Activated CD4-positive, alpha-beta T cell treated with anti-CD3 and anti-CD28 coated beads, Interleukin-2, amount 50 U/mL, for 16 hours (primary cell): ENCODE measurements around the gene UBE2E2.

Experiments
- DNase-seq: peaks from one replicate; pipeline ENCODE4 v3.0.0-alpha.2; 2020

The UBE2E2 gene

GRCh38 chr3:23198801-23199200 lies 4.3 kb upstream of the UBE2E2 start:
- DNase-seq, result no peak

DNA sequence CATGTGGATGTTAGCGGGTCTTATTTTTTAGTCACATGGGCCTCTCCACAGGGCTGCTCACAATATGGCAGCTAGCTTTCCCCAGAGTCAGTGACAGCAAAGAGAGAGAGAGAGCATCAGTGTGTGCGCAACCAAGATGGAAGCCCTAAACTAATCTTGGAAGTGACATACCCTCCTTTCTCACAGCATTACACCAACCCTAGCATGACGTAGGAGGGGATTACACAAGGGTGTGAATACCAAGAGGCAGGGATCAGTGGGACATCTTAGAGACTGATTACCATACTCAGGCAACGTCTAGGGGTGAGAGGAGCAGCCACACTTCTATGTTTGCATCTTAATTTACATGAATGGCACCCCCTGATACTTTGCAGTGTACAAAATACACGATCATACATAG lies 3.5 kb upstream of the UBE2E2 start:
- DNase-seq, result no peak

DNA sequence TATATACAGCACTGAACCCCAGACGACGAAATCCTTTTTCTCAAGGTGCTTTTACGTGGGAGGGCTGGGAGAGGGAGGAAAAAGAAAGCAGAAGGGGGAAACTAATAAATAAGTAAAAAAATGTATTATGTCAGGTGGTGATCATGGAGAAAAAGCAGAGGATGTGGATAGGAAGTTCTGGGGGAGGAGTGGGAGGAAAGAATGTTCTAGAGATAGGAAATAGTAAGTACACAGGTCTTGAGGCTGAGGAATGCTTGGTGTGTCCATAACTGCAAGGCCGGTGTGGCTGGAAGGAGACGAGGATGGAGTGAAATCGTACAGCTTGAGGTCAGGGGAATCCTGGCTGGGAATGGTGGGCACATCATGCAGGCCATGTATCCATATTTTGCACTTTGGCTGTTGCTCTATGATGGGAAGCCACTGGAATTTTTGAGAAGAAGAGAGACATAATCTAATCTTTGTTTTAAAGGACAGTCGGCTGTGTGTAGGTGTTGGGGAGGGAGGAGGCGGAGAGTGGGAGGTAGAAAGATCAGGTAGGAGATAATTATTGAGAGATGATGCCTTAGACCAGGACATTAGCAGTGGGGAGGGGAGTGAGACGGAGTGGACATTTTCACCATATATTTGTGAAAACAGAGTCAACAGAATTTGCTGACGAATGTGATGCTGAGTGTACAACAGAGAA lies 1.8 kb upstream of the UBE2E2 start:
- no peak for DNase-seq

DNA sequence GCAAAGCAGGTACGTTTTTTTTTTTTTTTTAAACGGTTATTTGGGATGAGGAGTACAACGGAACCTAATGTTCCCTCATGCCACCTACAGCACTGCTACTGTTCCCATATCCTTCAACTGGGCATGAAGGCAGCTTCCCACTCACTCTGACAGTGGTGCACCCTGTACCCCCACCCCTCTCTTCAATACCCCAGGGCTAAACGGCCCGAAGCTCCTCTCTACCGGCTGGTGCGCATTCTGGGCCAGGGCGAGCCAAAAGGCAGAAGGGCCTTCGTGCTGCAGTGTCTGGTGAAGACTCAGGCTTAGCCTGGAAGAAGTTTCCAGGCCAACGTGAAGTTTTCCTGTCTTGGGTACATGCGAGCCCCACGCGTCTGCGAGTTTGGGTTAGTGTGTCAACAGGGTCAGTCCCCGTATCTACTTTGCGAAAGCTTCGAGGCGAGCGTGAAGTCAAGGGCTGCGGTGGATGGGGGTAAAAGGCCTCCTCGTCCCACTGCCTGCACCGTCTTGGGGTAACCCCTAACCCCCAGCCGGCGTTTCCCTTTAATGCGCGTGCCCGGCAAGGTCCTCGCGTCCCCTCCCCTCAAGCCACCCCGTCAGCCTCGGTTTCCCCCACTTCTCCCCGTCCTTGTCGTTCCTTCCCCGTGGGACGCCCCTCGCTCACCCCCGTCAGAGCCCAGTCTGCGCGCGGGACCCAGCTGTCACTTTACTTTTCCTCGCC lies 765 bp upstream of the UBE2E2 start:
- DNase-seq, result no peak

DNA sequence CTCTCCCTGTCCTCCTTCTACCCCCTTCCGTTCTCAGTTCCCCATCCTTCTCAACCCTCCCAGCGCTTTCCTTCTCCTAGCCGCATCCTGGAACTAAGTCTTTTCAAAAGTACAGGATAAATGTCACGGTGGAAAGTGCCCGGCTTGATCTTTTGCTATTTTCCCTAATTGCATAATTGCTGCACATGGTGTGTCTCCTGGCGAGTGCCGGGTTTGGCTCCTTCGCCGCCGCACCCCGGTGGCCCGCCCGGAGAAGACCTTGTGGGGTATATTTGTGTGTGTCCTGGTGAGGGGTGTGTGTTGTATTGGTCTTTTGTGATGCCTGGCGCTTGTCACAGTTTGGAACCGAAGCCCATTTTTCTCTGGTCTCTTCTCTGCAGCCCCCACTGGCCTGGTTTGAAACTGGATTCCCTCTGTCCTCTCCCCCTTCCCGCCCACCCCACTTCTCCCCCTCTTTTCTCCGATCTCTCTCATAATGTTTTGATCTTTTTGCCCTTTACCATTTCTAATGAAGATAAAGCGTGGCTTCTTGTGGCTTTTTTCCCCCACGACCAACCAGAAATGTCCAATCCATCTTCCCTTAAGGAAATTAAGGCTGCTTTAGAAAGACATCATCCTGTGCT lies 692 bp downstream of the UBE2E2 start:
- no peak for DNase-seq

GRCh38 chr3:23206366-23206765 lies 3.2 kb downstream of the UBE2E2 start:
- DNase-seq, result no peak

GRCh38 chr3:23209103-23209502 lies 6.0 kb downstream of the UBE2E2 start:
- DNase-seq, result no peak

DNA sequence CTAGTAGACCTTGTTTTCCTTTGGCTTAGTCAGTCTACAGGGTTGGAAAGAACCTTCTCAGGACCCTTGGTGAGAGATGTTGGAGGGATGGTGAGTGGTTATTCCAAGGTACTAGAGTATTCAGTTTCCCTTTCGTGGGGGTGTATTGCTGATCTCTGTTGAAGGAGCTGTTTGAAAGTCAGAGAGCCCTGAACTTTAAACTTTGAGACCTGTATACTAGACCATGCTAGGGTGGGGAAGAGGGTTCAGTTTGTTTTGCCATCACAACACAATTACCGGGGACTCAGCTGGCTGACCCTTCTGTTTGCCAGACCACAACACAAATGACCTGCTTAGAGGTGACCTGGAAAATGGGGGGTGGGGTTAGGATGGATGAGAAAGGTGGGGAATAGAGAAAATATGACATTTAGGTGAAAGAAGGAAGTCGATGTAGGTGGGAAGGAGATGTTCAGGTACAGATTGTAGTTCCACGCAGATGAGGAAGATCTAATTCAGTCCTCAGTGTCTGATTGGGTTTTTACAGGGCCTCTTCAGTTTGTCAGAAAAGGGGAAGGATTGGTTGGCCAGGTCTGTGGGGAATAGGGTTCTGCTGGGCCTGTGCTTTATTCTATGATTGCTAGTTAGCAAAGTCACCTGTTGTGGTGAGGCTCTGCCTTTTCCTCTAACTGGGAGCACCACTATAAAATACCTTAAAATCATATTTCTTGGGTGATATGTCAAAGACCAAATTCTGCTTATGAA lies 6.8 kb downstream of the UBE2E2 start:
- no peak for DNase-seq

DNA sequence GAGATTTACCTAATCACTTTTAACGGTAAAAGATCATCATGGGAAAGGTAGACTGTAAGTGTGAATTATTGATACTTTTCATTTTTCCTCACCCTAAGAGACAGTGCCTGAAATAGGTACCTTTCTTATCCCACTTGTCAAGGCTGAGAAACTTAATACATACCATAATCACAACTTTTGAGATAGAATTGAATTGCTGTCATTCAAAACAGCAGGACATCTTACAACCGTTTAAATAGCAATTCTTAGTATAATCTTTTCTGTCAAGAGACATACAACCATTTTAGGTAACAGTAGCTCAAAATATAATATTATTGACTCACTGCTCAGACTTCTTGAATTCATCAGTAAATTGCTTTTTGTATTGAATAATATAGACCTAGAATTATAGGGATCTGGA lies 10.7 kb downstream of the UBE2E2 start:
- DNase-seq, result no peak

GRCh38 chr3:23217872-23218554 lies 14.9 kb downstream of the UBE2E2 start:
- DNase-seq, result no peak

GRCh38 chr3:23219117-23219516 lies 16.0 kb downstream of the UBE2E2 start:
- no peak for DNase-seq

DNA sequence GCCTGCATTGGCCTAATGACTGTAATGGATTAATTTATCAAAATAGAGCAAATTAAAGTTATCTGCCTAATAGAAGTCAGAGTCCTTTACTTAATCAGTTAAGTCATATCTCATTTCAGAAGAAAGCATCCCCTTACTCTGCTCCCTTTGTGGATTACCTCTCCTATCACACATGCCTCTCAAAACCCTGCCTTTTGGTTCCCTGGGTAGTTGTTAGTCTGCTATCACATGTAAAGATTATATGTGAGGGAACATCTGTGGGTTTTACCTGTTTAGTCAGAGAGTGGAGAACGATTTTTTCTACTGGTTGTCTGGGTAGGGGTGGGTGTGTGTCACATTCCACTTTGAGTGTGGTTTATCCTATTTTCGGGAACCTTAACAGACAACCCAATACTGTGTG lies 16.4 kb downstream of the UBE2E2 start:
- no peak for DNase-seq

DNA sequence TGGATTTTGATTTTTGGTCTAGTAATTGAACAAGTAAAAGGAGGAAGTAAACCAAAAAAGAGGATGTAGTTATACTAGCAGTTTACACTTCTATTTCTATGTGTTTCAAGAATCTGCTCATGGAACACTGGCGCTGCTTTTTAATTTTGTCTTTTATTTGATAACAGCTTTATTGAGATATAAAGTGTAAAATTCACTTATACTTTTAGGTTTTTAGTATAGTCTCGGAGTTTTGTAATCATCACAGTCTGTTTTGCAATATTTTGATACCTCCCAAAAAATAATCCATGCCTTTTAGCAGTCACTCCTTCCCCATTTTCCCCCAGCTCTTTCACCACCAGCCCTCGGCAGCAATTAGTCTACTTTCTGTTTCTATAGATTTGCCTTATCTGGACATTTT lies 18.0 kb downstream of the UBE2E2 start:
- DNase-seq, result no peak

DNA sequence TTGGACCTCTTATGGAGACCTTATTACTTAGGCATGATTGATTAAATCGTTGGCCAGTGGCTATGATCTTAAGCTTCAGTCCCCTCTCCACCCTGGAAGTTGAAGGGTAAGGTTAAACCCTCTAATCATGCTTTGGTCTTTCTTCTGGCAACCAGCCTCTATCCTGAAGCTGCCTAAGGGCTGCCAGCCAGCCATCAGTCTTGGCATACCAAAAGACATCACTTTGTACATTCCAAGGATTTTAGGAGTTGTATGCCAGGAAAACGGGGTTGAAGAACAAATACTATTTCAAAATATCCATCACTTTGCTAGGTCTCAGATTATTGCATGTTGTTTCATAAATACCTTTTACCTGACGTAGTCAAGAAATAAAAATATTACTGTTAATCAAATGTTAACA lies 28.9 kb downstream of the UBE2E2 start:
- DNase-seq, result no peak

GRCh38 chr3:23232854-23233253 lies 29.7 kb downstream of the UBE2E2 start:
- no peak for DNase-seq

DNA sequence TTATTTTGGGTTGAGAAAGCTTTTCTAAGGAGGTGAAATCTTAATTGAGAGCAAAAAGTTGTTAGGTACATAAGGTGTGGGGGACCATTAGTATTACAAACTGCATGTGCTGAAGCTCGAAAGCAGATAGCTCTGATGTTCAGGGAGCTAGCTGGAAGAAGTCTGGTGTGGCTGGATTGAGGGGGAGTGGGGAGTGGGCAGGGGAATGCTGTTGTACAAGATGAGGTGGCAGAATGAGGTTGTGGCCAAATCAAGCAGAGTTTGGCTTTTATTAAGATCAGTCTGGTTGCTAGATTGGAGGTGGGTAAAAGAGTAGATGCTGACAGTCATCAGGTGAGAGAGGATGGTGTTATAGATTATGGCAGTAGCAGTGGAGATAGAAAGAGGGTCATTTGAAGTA lies 32.1 kb downstream of the UBE2E2 start:
- DNase-seq, result no peak

DNA sequence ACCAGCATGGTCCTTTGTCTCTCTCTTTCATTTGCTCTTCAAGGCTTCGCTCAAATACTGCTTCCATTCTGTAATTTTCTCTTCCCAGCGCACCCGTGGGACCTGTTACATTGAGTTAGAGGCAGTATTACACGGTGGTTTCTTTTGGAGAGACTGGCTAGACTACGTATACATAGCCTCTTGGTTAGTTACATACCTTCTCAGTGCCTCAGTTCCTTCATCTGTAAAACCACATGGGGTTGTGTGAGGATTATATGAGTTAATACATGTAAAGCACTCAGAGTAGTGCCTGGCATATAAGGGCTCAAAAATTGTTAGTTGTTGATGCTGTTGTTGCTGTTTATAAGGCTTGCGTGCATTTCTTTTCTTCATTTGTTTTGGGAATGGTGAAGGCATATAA lies 33.8 kb downstream of the UBE2E2 start:
- no peak for DNase-seq

GRCh38 chr3:23238156-23238555 lies 35.0 kb downstream of the UBE2E2 start:
- no peak for DNase-seq

GRCh38 chr3:23238578-23238977 lies 35.5 kb downstream of the UBE2E2 start:
- no peak for DNase-seq

DNA sequence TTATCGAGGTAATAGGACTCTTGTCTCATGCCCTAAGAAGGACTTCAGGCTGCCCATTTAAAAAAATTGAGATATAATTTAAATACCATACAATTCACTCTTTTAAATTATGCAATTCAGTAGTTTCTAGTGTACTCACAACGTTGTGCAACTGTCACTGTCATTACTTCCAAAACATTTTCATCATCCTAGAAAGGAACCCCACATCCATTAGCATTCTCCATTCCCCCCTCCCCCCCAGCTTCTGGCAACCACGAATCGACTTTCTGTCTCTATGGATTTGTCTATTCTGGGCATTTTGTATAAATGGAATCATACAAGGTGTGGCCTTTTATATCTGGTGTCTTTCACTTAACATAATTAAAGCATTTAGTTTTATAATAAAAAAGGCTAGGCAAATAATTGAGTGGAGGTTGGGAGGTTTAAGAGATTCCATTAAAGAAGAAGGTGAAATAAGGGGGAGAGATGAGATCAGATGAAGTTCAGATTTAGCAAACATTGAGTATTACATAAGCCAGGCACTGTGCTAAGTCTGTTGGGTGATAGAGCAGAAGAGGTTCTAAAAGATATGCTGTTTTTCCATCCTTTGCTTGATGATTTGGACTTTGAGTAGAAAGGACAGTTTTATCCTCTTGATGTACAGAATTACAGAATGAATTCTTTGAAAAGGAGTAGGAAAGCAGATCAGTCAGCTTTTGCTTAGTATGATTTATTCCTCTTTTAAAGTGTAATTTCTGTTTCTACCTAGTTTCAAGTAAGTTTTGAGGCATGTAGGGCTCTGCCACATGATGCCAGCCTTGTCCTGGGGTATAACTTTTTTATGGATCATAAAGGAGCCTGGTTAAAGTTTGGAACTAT lies 36.3 kb downstream of the UBE2E2 start:
- DNase-seq, result no peak

- DNase-seq, result no peak
Observed at GRCh38 chr3:23240171-23240785, 37.2 kb downstream of the UBE2E2 start.

DNA sequence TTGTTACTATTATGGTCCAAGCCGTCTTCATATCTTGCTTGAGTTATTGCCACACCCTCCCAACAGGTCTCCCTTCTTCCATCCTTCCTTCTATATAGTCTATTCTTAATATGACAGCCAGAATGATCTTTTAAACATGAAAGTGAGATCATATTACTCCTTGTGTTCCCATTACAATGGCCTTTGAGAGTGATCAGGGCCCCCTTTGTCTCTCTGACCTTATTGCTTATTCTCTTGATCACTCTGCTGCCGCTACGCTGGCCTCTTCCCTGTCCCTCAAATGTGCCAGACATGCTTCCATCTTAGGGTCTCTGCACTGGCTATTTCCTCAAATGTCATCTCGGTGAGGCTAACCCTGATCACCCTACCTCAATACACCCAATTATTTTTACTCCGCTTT lies 38.1 kb downstream of the UBE2E2 start:
- no peak for DNase-seq
